Stimulated activated CD8-positive, alpha-beta memory T cell treated with anti-CD3 and anti-CD28 coated beads, Interleukin-15, amount 100 ng/mL, for 24 hours (primary cell): Measurements from ENCODE around the gene VSIG4.
"Not testable (repeated sequence)": the region's sequence is repeated elsewhere in the genome, so short reads cannot be mapped to it uniquely, and the experiment has no call there.

ENCODE experiments used
- DNase-seq: peaks from one replicate; pipeline ENCODE4 v3.0.0-alpha.2; 2020; ENCODE audit warnings: low read depth

Gene VSIG4

DNA sequence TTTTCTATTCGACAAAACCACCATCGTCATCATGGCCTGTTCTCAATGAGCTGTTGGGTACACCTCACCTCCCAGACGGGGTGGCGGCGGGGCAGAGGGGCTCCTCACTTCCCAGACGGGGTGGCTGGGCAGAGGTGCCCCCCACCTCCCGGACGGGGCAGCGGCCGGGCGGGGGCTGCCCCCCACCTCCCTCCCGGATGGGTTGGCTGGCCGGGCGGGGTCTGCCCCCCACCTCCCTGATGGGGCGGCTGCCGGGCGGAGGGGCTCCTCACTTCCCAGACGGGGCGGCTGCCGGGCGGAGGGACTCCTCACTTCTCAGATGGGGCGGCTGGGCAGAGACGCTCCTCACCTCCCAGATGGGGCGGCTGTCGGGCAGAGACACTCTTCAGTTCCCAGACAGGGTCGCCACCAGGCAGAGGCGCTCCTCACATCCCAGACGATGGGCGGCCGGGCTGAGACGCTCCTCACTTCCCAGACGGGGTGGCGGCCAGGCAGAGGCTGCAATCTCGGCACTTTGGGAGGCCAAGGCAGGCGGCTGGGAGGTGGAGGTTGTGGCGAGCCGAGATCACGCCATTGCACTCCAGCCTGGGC, 64.6 kb downstream of the VSIG4 start:
- not testable (repeated sequence) for DNase-seq
